HTERT RPE-1 (cell line): ENCODE measurements around the gene SP7.

Source experiments
- in situ Hi-C: fragments of 300-500 bp; cut with MboI; formaldehyde crosslinking; loops from 4 replicates; pipeline ENCODE4 v1.14.3; 2020; ENCODE audit warnings: low sequenced_read_pairs

Gene SP7

GRCh38 chr12:53347905-53348304 is 11.8 kb upstream of the SP7 start:
- in situ Hi-C loops = loop anchor here (25.0 kb wide), 1 partner anchor 89 kb away; the partner anchor contains the start of gene PRR13

GRCh38 chr12:53346491-53346890 is 10.3 kb upstream of the SP7 start:
- in situ Hi-C loops = loop anchor here (25.0 kb wide), 1 partner anchor 91 kb away; the partner anchor contains the start of gene PRR13

GRCh38 chr12:53345486-53346188 is 9.5 kb upstream of the SP7 start:
- in situ Hi-C loops = loop anchor here (25.0 kb wide), 1 partner anchor 92 kb away; the partner anchor contains the start of gene PRR13

- in situ Hi-C loops = loop anchor here (25.0 kb wide), 1 partner anchor 92 kb away; the partner anchor contains the start of gene PRR13
These were observed 8.8 kb upstream of the SP7 start for GRCh38 chr12:53344824-53345485.

- in situ Hi-C loops = loop anchor here (25.0 kb wide), 1 partner anchor 93 kb away; the partner anchor contains the start of gene PRR13
These were observed 8.3 kb upstream of the SP7 start for GRCh38 chr12:53344487-53344823.

GRCh38 chr12:53343969-53344368 is 7.8 kb upstream of the SP7 start:
- in situ Hi-C loops = loop anchor here (25.0 kb wide), 1 partner anchor 93 kb away; the partner anchor contains the start of gene PRR13

- in situ Hi-C loops = loop anchor here (25.0 kb wide), 1 partner anchor 94 kb away; the partner anchor contains the start of gene PRR13
These were observed 7.3 kb upstream of the SP7 start for GRCh38 chr12:53343449-53343848.

GRCh38 chr12:53340398-53340797 is 4.2 kb upstream of the SP7 start:
- in situ Hi-C loops = loop anchor here (25.0 kb wide), 1 partner anchor 97 kb away; the partner anchor contains the start of gene PRR13

GRCh38 chr12:53338916-53339315 is 2.8 kb upstream of the SP7 start:
- in situ Hi-C loops = loop anchor here (25.0 kb wide), 1 partner anchor 98 kb away; the partner anchor contains the start of gene PRR13

- in situ Hi-C loops = loop anchor here (25.0 kb wide), 1 partner anchor 99 kb away; the partner anchor contains the start of gene PRR13
These were observed 1.9 kb upstream of the SP7 start for GRCh38 chr12:53338017-53338416.

GRCh38 chr12:53334822-53335221 is 1.3 kb downstream of the SP7 start:
- in situ Hi-C loops = loop anchor here (25.0 kb wide), 1 partner anchor 102 kb away; the partner anchor contains the start of gene PRR13

- in situ Hi-C loops = loop anchor here (25.0 kb wide), 1 partner anchor 103 kb away; the partner anchor contains the start of gene PRR13
These were observed 2.3 kb downstream of the SP7 start for GRCh38 chr12:53333845-53334244.

GRCh38 chr12:53333289-53333688 is 2.9 kb downstream of the SP7 start:
- in situ Hi-C loops = loop anchor here (25.0 kb wide), 1 partner anchor 104 kb away; the partner anchor contains the start of gene PRR13

GRCh38 chr12:53332744-53333143 is 3.4 kb downstream of the SP7 start:
- in situ Hi-C loops = loop anchor here (25.0 kb wide), 1 partner anchor 105 kb away; the partner anchor contains the start of gene PRR13

GRCh38 chr12:53332339-53332738 is 3.8 kb downstream of the SP7 start:
- in situ Hi-C loops = loop anchor here (25.0 kb wide), 1 partner anchor 105 kb away; the partner anchor contains the start of gene PRR13

GRCh38 chr12:53330671-53331070 is 5.5 kb downstream of the SP7 start:
- in situ Hi-C loops = loop anchor here (25.0 kb wide), 1 partner anchor 107 kb away; the partner anchor contains the start of gene PRR13

- in situ Hi-C loops = loop anchor here (25.0 kb wide), 1 partner anchor 109 kb away; the partner anchor contains the start of gene PRR13
These were observed 8.1 kb downstream of the SP7 start for GRCh38 chr12:53328043-53328435.

- in situ Hi-C loops = loop anchor here (25.0 kb wide), 1 partner anchor 110 kb away; the partner anchor contains the start of gene PRR13
These were observed 8.6 kb downstream of the SP7 start for GRCh38 chr12:53327435-53328042.

GRCh38 chr12:53326460-53327185 is 9.5 kb downstream of the SP7 start:
- in situ Hi-C loops = loop anchor here (25.0 kb wide), 1 partner anchor 111 kb away; the partner anchor contains the start of gene PRR13
